NCI-H2171 (cell line): ENCODE measurements around the gene HSPB6.

Experiments
- DNase-seq: peaks from one replicate; lab custom pipeline; 2025; lab: John Stamatoyannopoulos, UW

HSPB6 gene

DNA sequence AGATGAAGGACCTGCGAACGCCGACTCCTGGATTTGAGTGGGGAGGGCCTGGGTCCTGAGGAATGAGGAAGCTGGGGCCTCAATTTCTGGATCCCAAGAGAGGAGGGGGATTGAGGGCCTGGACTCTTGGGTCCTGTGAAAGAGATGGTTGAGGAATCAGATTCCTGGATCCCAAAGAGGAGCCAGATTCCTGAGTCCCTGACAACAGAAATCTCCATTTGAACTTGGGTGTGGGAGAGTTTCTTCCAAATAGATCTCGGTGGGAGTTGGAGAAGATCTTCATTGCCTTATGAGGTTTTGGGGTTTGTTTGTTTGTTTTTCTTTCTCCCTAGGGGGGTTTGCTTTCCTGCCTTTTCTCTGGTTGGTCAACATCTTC is 10.8 kb downstream of the HSPB6 start:
- no peak for DNase-seq

DNA sequence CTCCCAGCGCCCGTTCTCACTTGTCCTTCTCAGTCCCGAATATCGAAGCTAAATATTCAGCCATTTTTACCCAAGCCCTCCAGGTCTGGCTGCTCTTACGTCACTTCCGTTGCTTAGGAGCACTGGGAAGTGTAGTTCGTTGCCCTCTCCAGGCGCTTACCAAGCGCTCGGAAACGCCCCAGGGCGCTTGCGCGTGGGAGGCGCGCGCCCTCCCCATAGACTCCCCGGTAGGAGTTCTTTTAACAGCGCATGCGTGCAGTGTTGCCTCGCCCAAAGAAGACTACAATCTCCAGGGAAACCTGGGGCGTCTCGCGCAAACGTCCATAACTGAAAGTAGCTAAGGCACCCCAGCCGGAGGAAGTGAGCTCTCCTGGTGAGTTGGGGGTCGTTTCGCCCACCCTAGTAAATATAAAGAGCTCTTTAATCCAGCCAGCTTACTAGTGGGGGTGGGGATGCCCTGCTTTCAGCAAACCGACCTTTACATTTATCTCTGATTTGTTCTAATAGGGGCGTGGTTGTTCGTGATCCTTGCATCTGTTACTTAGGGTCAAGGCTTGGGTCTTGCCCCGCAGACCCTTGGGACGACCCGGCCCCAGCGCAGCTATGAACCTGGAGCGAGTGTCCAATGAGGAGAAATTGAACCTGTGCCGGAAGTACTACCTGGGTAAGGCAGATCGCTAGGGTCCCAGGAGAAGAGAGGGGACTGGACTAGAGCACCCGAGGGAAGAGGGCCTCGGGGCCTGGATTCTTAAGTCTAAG is 11.3 kb downstream of the HSPB6 start, which contains the start of the genes PSENEN and U2AF1L4:
TSS of gene PSENEN (plus strand) at position 324 of the 759 bp plus-strand sequence. CDS start at position 604, 280 bp downstream.
TSS of gene U2AF1L4 (minus strand) at position 91 of the 759 bp plus-strand sequence. CDS start at position 64, 27 bp downstream.
- peak; percentile 98 for DNase-seq

DNA sequence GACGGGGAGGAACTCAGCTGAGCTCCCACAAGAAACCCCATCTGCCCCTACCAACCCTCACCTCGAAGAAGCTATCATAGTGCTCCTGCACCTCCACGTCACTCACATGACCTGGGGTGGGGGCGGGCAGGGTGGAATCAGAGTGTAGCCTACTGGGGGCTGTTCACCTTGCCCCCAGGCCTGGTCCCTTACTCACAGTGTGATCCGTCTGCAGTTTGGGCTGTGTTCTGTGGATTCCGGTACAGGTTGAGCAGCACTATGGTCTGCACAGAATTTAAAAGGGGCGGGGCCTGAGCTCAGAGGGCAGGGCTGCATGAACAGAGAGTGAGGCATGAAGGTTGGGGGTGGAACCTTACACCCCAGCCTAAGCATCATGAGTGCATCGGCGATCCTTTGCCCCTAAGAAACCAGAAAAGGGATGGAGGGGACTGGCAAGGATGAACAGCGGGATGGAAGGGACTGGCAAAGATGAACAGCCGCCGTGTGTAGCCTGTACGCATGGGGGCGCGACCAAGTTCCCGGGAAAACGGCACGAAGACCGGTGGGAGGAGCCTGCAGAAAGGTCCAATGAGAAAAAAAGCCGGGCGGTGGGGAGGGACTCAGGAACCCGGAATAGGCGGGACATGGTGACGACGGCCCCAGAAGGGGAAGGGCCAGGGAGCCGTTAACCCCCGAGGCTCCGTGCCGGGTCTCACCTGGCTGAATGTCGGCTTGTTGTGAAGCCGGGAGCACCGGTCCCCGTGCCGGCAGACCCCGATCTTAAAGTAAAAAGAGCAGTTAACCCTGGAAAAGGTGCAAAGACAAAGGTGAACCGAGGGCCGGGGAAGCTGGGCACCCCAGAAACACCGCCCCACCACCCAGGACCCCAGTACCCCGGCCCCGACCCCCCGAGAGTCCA is 12.2 kb downstream of the HSPB6 start:
- peak; percentile 97 for DNase-seq

DNA sequence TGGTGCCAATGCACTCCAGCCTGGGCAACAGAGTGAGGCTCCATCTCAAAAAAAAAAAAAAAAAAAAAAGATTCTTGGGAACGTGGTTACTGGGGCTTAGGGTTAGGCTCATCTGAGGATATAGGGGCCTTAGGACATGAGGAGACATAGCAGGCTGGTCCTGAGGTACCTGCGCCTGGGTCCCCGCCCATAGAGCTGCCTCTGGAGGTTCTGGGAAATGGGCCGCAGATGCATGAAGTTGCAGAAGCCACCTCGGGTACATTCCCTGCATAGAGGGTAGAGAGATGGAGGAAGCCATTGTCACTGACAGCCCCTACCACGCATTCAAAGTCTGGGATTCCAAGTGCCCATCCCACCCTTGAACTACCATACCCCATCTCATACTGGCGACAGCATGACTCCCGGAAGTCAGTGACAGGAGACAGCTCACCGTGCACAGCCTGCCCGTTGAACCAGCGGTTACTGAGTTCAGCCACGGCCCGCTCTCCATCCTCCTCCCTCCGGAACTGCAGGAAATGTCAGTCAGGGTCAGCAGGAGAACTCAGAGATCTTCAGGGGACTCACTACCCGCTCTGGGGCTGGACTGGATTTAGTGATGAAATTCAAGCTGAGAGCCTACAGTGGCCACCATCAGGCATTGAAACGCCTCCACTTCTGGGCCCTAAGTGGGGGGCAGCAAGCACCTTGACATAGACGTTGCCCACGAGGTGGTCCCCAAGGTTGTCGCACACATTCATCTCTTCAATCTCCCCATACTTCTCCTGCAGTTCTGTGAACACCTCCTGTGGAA is 13.0 kb downstream of the HSPB6 start:
- DNase-seq = no peak

DNA sequence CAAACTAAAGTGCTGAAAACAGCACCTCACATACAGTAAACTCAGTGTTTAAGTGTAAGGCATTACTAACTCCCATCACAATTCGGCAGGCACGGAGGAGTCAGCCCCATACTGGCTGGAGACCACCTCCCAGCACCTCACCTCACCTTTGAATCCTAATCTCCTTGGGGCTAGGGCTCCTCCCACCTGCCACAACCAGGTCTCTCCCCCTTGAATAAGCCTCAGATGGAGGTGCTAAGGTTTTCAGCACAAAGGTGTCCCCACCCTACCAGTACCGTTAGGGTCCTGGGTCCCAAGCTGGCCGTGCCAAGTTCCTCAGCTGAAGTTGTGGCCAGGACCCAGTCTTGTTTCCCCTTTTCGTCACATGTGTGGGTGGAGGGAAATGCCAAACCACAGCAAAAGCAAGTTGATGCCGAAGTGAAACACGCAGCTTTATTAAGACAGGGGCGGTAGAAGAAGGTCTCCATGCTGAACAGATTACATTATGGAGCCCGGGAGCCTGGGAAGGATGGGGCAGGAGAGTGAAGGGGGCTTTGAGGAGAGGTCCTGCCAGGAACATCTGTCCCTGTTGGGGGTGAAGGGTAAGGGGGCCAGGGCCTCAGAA is 14.6 kb downstream of the HSPB6 start, which contains the start of gene IGFLR1:
TSS of gene IGFLR1 (minus strand) at position 332 of the 604 bp plus-strand sequence. CDS start 1,272 bp downstream, outside the sequence.
- no peak for DNase-seq

DNA sequence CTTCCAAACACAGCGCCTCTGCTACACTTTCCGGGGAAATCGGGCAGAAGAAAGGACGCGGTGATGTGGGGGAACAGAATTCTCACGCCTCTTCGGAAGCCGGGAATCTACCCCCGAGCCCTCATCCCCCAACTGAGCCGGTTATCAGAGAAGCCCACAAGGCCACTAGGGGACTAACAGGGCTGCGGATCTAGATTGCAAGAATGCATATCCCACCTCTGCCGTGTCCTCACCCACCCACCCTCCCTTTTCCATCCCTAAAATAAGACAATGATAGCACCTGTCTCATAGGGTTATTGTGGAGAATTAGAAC is 15.7 kb downstream of the HSPB6 start:
- DNase-seq = no peak

DNA sequence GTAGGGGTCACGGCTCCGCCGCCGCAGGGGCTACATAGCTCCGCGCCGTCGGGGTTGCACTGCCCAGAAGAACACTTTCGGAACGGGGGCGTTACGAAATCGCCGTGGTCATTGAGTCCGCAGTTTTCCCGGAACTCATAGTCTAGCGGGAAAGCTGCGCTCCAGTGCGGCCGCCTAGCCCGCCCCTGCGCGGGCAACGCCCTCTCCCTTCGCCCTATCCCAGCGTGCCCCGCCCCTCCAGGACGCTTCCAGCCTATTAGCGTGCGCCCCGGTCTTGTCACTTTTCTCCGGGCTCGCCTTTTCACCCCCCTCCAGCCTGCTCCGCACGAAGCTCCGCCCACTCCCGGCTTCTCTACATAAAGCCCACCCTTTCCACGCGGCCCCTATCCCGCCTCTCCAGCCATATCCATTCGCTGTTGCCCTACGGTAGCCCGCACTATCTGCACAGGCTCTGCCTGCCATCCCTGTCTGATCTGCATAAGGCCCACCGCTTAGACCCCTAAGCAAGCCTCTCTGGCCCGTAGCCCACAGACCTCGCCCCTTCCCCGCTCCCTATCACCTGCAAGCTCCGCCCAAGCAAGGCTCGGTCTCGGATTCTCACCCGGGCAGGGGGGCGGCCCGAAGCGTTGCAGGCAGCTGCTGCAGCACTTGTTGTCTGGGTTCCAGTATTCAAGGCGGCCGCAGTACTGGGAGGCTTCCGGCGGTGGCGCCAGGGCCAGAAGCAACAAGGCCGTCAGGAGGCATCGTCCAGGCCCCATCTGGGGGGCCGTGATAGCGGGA is 16.2 kb downstream of the HSPB6 start:
- DNase-seq = peak; percentile 99

DNA sequence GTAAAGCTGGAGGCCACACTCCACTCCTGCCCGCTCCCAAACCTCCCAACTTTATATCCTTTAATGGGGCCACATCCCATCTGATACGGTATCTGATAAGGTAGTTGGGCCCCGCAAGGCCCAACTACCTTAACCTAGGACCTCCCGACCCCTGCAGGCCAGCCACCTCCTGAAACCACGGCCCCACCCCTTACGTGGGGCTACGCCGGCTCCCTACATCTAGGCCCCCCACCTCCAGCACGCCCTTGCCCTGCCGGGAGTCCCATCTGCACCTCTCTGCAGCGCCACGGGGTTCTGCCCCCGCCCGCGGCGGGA is 16.8 kb downstream of the HSPB6 start:
- peak; percentile 41 for DNase-seq

DNA sequence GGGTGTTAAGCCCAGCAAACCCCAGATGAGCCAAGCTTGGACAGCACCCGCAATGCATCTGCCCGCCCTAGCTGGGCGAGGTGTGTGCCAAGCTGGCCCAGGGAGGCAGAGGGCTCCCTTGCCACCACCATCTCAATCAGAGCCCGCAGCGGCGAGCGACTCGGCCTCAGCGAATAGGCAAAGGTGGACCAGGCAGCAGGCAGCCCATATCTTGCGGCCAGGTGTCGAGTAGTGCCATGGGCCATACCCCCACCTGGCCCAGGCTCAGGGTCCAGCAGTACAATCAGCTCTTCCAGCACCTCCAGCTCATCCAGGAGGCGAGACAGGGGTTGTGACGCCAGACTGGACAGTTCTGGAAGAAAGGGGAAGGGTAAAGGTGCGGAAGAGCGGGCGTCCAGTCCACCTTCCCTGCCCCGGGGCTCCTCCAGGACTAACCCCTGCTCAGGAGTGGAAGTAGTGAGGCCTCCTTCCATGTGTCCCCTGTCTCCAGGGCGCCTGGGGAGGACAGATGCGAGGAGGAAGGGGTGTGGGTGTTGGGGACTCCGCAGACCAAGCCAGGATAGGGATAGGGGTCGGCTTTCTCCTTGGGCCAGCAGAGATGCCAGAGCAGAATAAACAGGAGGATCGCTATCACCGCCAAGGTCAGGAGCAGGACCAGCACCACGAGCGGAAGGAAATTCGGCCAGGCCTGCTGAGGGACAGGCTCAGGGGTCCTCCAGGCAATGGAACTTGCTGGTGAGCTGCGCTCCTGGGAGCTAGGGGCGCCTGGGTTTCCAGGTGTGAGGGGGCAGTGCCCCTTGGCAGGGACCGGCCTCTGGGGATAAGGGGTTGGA is 17.3 kb downstream of the HSPB6 start:
- DNase-seq = no peak

DNA sequence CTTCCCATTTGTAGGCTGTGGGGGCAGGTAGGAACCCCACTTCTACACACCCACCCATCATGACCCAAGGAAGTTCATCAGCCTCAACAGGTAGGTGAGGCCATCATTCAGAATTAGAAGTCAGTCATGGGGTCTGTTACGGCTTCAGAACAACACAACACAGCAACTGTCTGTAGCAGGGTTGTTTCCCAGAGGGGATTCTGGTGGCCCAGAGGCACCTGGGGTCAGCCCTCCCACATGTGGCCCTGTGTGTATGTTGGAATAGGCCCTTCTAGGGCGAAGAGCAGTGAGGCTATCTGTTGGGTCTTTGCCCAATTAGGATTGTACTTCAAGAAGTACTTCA is 18.0 kb downstream of the HSPB6 start:
- no peak for DNase-seq

DNA sequence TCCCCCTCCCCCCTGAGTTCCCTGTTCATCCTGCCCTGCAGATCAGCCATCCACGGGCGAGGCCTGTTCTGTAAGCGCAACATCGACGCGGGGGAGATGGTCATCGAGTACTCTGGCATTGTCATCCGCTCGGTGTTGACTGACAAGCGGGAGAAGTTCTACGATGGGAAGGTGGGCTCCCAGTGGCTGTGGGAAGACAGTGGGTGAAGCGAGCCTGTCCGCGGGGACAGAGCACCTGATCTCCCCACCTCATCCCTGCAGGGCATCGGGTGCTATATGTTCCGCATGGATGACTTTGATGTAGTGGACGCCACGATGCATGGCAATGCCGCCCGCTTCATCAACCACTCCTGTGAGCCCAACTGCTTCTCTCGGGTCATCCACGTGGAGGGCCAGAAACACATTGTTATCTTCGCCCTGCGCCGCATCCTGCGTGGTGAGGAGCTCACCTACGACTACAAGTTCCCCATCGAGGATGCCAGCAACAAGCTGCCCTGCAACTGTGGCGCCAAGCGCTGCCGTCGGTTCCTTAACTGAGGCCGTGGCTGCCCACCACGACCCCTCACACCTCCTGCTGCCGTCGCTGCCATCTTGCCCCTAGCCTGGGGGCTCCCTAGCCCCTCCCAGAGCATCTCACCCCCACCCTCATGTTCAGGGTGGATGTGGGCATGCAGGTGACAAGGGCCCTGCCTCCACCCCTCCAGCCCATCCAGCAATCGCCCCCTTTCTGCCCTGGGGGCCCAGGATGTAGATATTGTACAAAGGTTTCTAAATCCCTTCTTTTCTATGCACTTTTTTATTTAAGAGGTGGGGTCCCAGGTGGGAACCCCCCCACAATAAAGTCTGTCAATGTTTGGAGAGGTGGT is 18.6 kb downstream of the HSPB6 start:
- DNase-seq = no peak

DNA sequence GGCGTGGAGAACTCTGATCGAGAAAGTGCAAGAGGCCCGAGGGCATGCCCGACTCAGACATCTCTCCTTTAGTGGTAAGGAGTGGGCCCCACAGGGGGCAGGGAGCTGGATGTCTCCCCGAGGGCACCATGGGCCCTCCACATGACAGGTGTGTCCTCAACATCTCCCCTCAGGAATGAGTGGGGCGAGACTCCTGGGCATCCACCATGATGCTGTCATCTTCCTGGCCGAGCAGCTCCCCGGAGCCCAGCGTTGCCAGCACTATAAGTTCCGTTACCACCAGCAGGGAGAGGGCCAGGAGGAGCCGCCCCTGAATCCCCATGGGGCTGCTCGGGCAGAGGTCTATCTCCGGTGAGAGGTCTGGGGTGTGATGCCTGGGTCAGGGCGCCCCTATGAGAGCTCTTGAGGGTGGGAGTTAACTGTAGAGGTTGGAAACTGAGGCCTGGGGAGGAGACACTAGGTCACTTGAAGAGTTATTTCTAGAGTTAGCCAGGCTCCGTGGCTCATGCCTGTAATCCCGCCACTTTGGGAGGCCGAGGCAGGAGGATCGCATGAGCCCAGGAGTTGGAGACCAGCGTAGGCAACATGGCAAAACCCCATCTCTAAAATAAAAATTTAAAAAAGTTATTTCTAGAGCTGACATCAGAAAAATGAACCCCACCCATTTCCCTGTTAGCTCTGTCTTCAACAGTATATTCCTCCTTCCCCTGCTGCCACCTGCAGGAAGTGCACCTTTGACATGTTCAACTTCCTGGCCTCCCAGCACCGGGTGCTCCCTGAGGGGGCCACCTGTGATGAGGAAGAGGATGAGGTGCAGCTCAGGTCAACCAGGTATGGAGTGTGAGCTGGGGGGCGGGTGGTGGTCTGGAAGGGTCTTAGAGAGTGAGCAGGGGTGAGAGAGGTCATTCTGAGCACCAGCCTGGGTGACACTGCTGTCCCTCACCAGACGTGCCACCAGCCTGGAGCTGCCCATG is 19.6 kb downstream of the HSPB6 start:
- DNase-seq = no peak

DNA sequence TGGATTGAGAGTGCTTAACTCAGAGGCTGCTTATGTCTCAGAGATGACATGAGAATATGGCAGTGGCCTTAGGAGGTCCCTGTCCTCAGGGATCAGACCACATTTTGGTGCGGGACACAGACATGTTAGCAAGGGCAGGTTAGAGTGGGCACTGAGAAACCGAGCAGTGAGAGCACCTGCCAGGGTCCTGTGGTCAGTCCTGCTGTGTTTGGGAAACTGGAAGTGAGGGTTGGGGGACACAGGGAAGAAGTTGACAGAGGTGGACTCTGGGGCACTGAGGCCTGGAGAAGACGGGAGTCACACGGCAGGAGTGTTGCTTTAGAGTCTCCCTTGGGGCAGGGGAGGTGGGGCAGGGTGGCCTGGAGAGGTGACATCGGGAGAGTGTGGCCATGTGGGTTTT is 21.9 kb downstream of the HSPB6 start:
- DNase-seq = no peak

DNA sequence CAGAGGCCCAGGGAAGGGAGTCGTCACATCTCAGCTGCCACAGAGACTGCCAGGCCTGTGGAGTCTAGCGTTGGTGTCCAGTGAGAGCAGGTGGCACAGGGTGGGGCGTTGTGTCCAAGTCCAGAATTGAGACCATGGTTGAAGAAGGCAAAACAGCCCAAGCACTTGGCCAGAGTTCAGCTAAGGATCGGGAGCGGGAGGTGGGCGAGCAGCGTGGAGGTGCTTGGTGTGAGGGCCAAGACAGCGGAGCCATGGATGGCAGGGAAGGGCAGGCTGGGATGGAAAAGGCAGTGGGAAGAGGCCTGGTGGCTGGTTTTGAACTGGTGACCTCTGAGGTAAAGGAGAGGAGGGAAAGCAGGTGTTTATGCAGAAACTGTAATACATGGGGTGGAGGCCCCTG is 22.6 kb downstream of the HSPB6 start:
- no peak for DNase-seq

DNA sequence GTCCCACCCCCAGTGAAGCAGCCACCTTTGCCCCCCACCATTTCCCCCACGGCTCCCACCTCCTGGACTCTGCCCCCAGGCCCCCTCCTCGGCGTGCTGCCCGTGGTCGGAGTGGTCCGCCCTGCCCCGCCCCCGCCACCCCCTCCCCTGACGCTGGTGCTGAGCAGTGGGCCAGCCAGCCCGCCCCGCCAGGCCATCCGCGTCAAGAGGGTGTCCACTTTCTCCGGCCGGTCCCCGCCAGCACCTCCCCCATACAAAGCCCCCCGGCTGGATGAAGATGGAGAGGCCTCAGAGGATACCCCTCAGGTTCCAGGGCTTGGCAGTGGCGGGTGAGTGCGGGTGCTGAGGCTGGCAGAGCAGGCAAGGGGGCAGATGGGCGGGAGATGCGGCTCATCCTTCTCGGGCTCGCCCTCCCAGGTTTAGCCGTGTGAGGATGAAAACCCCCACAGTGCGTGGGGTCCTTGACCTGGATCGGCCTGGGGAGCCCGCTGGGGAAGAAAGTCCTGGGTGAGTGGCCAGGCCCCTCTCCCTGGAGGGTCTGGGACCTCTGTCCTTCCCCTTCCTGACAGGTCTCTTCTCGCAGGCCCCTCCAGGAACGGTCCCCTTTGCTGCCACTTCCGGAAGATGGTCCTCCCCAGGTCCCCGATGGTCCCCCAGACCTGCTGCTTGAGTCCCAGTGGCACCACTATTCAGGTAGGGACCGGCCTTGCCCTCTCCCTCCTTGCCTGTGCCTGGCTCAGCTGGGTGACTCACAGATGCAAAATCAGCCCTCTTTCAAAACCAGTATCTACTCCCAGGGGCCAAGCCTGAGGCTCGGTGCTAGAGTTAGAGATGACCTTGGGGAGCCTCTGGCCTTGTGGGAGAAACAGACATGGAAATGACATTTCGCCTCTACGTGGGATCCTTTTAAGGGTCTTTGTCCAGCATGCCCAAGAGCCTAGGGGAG is 23.4 kb downstream of the HSPB6 start:
- DNase-seq = no peak

DNA sequence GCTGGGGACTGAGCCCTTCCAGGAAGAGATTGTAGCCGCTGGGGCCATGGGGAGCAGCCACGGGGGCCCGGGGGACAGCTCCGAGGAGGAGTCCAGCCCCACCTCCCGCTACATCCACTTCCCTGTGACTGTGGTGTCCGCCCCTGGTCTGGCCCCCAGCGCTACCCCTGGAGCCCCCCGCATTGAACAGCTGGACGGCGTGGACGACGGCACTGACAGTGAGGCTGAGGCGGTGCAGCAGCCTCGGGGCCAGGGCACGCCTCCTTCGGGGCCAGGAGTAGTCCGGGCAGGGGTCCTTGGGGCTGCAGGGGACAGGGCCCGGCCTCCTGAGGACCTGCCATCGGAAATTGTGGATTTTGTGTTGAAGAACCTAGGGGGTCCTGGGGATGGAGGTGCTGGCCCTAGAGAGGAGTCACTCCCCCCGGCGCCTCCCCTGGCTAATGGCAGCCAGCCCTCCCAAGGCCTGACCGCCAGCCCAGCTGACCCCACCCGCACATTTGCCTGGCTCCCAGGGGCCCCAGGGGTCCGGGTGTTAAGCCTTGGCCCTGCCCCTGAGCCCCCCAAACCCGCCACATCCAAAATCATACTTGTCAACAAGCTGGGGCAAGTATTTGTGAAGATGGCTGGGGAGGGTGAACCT is 24.2 kb downstream of the HSPB6 start:
- DNase-seq = no peak
